Right kidney (tissue), 1 donor: ENCODE data around the gene ITGA7.

Experiments
- DNase-seq: peaks from one replicate; pipeline ENCODE4 v3.0.0-alpha.2; 2016

Gene ITGA7

GRCh38 chr12:55720071-55720564 is 12.4 kb upstream of the ITGA7 start, which contains the start of gene RDH5:
TSS of gene RDH5 (plus strand) at chr12:55720393. CDS start at chr12:55721185, 792 bp downstream.
- peak; percentile 13 for DNase-seq

GRCh38 chr12:55719371-55719770 is 11.7 kb upstream of the ITGA7 start:
- no peak for DNase-seq

DNA sequence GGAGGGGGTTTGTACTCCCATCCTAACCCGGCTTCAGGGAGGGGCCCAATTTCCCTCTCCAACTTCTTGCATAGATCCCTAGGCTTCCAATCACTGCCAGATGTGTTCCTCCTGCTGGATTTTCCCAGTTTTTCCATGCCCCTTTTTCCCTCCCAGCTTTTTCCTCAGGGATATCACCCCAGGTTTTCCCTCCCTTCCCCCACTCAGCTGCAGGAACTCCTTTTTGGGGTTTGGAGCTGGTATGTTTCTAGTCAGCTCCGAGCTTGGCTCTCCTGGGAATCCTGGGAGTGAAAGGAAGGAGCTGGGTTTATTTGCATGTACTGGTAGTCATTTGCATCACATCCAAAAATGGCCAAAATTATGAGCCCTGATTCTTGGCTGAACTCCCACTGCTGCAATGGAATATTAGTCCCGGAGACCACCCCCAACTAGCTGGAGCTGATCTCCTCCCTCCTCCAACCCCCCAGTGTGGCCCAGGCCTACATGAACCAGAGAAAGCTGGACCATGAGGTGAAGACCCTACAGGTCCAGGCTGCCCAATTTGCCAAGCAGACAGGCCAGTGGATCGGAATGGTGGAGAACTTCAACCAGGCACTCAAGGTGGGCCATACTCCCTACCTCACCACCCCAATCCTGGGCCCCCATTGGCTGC is 11.0 kb upstream of the ITGA7 start:
- DNase-seq = no peak

DNA sequence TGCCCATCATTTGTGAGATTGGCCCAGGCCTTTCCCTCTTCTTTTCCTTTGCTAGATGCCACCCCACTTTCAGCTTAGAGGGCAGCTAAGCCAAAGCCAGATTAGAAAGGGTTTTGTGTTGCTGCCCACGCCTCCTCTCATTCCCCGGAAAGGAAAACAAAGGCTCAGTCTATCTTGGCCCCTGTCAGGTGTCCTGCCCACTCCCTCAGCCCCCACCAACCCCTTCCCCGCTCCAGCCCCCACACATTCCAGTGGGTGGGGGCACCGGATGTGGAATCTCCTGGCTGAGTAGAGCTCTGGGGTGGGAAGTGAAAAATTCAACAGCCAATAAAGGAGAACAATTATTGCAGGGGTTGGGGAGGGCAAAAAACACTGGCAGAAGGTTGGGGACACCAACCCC is 10.3 kb upstream of the ITGA7 start:
- no peak for DNase-seq

- peak; percentile 15 for DNase-seq
Observed at GRCh38 chr12:55717011-55718007, 9.6 kb upstream of the ITGA7 start.

GRCh38 chr12:55716582-55716957 is 8.9 kb upstream of the ITGA7 start:
- DNase-seq = no peak

DNA sequence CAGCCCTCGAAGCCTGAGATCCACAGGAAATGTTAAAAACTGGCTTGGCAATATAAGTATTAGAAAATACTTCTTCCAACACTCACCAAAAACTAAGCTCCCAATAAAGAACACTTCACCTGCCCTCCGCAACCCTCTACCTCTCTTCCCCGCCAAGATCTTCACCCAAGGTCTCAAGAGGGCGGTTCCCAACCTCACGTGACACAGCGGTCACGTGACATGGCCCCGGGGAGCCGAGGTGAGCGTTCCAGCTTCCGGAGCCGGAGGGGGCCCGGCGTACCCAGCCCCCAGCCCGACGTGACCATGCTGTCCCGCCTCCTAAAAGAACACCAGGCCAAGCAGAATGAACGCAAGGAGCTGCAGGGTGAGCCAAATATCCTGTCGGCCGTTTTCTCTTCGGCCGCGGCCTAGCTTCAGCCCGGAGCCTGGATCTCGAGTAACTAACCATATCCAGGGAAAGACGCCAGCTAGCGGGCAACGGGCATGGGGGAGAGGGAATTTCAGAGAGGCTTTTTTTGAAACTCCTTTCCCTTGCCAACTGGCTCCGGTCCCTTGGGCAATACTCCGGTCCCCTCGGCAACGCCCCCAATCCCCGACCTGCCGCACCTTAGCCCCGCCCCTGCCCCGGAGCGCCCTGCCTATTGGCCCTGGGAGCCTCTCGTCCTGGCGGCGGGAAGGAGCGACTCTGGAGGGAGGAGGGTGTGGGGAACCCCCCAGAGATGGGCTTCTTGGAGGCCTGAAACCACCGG is 8.3 kb upstream of the ITGA7 start, which contains the start of gene BLOC1S1:
Gene BLOC1S1 (plus strand): TSS at position 214 of the 749 bp plus-strand sequence. CDS start 6 bp downstream, at position 220.
- DNase-seq = peak; percentile 97

GRCh38 chr12:55715169-55715764 is 7.6 kb upstream of the ITGA7 start:
- no peak for DNase-seq

DNA sequence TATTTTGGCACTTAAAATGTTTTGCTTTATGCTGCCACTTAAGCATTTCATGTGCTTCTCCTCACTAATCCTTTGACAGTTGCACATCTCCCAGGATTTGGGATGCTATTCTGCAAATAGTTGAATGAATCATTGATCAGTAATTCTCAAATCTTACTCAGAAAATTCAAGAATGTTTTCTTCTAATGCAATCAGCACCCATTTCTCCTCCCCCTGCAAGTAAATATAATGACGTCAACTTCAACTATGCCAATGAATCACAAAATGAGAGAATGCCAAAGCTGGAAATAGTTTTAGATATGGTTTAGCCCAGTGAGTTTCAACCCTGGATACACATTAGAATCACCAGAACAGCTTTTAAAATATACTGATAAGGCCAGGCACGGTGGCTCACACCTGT is 6.0 kb upstream of the ITGA7 start:
- DNase-seq = no peak

- no peak for DNase-seq
Observed at GRCh38 chr12:55712700-55713415, 5.2 kb upstream of the ITGA7 start.

DNA sequence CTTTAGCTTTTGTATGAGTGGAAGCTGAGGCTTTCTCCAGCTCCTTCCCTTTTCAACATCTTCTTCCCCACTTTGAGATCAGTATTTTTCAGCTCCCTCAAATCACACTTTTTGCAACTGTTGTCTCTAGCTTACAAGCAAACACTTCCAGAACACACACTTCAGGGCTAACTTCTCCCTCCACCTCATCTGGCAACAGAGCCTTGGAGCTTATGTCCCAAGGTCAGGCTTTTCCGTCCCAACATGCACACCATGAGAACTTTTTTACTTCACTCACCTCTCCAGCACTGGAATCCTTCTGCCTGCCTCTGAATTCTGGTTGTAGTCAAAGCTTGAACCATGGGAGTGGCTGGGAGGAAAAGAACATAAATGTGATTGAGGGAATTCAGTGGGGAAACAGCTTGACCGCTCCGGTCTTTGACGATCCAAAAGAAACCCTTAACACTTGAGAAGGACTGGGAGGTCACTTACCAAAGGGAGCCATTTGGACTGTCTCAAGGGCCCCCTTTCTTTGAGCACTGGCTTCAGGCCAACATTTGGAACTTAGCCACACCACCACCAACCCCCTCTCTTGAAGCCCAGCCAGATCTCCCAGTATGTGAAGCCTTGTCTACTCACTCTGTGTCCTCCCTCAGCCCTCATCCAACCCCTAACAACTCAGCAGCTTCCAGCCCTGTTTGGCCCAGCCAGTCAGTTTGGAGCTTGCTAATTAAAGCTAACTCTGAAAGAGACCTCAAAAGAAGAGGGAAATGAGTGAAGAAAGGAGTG is 4.3 kb upstream of the ITGA7 start:
- DNase-seq = peak; percentile 28

DNA sequence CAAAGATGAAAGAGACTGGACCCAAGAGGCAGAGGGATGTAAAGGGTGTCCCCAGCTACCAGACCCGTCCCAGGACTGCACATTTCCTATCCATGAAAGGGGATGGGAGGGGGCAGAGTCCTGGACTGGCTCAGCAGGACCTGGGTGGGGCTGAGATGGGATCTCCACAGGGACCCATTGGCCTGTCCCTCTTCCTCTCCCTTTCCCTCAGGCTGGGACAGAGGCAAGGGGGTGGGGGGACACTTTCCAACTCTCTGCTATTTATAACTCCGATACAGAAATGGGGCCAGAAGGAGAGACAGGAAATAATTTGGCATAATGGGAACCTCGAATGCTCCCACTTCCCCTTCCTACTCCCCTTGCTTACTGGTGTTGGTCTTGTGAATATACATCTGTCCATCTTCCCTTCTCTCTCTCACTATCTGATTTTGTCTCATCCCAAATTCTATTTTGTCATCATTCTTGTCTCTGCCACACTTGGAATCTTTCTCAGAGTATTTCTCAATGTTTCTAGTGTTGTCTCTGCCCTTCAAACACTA is 1.1 kb upstream of the ITGA7 start:
- DNase-seq = no peak

DNA sequence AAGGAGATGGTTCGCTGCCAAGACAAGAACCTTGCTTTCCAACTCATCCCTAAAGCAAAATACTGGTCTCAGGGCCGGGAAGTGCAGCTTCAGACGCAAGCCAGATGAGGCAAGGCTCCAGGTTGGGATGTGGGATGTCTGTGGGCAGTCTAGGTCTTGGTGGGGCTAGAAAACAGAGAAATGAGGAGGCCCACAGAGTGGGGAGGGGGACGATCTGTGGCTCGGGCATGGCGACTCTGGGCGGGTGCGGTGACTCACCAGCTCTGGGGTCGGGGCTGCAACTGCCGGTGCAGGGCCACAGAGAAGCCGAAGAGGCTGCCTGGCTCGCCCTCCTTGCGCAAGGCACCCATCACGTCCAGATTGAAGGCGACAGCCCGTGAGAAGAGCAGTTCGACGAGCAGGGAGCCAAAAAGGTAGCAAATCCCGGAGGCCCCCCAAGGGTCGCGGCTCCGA is 459 bp downstream of the ITGA7 start:
- DNase-seq = peak; percentile 53

- no peak for DNase-seq
Observed at GRCh38 chr12:55706568-55707218, 1.0 kb downstream of the ITGA7 start.

GRCh38 chr12:55705782-55706402 is 1.8 kb downstream of the ITGA7 start:
- DNase-seq = no peak

DNA sequence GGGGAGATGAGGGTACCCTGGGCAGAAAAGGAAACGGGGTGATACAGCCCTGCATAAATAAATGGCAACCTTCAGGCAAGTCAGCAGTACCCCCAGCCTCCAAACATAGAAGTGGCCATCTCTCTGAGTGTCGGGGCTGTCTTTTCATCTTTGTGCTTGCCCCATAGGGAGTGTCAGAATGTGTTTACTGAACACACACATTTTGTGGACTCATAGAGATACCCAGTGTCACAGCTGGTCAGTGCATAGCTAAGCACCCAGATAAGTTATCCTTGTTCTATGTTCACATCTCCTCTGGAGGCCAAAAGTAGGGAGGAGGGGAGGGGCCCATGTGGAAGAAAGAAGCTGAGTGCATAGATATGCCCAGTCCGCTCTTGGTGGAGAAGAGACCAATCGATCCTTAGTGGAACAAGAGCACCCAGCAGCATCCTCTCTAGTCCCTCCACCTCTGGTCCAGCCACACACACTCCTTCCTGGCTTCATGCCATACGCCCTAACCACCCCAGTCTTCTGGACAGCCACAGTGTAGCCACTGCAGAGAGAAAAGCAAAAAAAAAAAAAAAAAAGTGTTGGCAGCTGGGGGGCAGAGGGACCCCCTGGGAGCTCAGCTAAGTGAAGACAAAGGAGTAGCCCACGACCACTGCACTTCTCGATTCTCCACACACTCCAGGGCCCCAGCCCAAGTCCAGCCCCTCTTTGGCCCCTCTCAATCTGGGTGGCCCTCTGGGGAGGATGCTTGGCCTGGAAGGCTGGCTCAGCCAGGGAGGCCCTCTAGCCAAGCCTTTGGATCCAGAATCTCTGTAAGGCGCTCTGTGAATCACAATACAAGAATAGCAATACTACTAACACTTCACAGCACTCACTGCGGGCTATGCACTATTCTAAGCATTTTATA is 2.6 kb downstream of the ITGA7 start:
- no peak for DNase-seq

- DNase-seq = no peak
Observed at GRCh38 chr12:55703901-55704761, 3.6 kb downstream of the ITGA7 start.
